22Rv1 (cell line): ENCODE data around the gene SMIM23.

Source experiments
- CTCF ChIP-seq: fragments of 450-650 bp; IDR thresholded peaks from 2 replicates; pipeline ENCODE4 v1.5.1; 2017; ENCODE audit warnings: mild to moderate bottlenecking
- ZFX ChIP-seq: fragments of 450-650 bp; IDR thresholded peaks from 2 replicates; pipeline ENCODE4 v1.6.1; 2017; ENCODE audit warnings: antibody characterized with exemption, borderline replicate concordance

DNA sequence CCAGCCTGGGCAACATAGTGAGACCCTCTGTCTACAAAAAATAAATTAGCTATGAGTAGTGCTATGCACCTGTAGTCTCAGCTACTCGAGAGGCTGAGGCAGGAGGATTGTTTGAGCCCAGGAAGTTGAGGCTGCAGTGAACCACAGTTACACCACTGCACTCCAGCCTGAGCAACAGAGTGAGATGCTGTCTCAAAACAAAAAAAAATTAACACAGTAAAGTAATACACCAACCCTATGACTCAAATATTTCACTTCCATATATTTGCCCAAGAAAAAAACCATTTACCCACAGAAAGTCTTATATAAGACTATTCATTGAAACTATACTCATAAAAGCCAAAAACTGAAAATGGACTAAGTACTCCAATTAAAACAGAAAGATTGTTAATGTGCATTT lies 16.2 kb downstream of the SMIM23 start:
- TF ChIP-seq CTCF: no peak
- no peak for TF ChIP-seq ZFX
